GM18519 (cell line): Measurements from ENCODE around the gene LRR1.
"Not testable (repeated sequence)": the region's sequence is repeated elsewhere in the genome, so short reads cannot be mapped to it uniquely, and the experiment has no call there.

ENCODE experiments used
- ATAC-seq: cut with Tn5 transposase; IDR thresholded peaks from one replicate; pipeline ENCODE4 v1.9.1; 2021; ENCODE audit warnings: mild to moderate bottlenecking, moderate library complexity; ENCODE audit not compliant: unreplicated experiment, low FRiP score

LRR1 gene

GRCh38 chr14:49598485-49599300 is at the start of gene LRR1:
Gene LRR1, plus strand, starts transcription at chr14:49598940. Its CDS starts 81 bp downstream, at chr14:49599021.
- no peak for ATAC-seq

DNA sequence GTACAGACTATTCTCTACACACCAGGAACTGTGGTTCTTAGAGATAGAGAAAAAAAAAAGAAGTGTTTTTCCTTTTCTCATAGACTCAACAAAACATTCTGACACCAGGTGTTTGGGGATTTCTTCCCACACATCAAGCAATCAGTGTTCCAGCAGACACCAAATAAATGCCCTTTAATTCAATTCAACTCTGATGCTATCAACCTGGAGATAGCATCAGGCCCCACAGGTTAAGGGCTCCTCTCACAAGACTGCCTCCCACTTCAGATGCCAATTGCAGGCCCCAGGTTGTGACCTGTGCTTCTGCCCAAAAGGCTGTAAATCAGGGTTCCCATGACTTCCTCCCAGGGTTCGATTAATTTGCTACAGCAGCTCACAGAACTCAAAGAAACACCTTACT is 49.3 kb upstream of the LRR1 start:
- no peak for ATAC-seq

- no peak for ATAC-seq
These were observed 48.9 kb upstream of the LRR1 start for GRCh38 chr14:49549881-49550280.

DNA sequence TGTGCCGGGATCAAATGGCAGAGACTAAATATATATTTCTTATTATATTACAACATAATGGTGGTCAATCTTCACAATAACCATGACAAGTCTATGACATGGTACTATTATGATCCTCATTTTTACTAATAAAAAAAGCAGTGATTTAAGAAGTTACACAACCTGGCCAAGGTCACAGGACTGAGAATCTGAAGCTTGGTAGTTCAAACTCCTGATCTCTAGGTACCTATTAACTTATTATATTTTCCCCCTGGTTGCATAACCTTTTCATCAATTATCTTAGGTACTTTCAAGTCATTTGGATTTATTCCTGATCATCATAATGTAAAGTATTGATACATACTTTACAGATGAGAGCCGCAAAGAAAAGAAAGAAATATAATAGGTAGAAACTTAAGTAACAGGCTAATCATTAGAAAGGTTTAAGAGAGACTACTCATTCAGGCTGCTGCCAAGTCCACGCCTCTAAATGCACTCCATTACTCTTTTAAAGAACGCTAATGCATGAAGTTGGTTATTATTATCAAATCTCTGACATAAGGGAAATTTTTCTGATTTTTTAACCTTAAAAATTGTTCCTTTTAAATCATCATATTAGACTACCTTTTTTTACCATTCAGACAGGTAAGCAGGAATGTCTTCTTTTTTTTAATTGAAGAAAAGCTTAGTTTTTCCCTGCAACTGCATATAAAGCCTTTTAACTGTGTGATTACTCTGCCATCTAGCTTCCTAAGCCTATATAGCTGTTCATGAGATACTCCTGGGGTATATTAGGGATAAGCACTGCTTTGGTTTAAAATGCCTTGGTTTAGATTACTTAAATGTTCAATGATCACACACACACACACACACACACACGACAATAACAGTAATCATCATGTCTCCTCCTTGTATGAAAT is 48.2 kb upstream of the LRR1 start:
- ATAC-seq = no peak

DNA sequence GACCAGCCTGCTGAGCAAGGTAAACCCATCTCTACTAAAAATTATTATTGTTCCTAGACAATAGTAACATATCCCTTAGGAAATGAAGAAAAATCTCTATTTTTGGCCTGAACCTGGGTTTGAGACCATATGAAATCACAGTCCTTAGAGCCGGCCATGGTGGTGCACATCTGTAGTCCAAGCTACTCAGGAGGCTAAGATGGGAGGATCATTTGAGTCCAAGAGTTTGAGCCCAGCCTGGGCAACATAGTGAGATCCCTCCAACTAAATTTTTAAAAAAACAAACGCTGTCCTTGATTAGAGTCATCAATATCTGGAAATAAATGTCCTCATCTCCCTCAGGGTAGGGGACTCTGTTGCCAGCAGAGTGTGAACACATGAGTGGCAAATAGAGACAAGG is 47.2 kb upstream of the LRR1 start:
- ATAC-seq = no peak

- ATAC-seq = no peak
These were observed 45.6 kb upstream of the LRR1 start for GRCh38 chr14:49553106-49553505.

GRCh38 chr14:49553892-49554291 is 44.8 kb upstream of the LRR1 start:
- no peak for ATAC-seq

GRCh38 chr14:49559979-49560768 is 38.6 kb upstream of the LRR1 start:
- ATAC-seq = no peak

DNA sequence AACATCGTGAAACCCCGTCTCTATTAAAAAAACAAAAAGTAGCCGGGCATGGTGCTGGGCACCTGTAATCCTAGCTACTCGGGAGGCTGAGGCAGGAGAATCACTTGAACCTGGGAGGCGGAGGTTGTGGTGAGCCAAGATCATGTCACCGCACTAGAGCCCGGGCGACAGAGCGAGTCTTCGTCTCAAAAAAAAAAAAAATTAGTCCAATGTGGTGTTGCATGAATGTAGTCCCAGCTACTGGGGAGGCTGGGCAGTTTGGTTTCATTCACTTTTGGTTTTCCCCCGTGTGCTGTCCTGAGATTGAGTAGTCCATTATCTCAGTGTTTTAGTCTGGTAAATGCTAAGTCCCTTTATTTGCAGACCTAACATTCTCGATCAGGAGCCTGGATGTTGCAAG is 32.0 kb upstream of the LRR1 start:
- no peak for ATAC-seq

DNA sequence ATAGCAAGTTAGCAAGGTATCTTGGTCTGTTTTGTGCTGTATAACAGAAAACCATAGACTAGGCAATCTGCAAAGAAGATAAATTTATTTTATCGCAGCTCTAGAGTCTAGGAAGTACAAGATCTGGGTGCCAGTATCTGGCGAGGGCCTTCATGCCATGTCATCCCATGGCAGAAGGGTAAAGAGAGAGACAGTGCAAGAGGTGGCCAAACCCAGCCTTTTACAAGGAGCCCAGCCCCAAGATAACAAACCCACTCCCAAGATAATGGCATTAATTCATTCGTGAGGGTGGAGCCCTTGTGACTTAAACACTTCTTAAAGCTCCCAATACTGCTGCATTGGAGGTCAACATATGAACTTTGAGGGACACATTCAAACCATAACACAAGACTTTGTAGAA is 29.5 kb upstream of the LRR1 start:
- no peak for ATAC-seq

- no peak for ATAC-seq
These were observed 24.7 kb upstream of the LRR1 start for GRCh38 chr14:49574038-49574437.

GRCh38 chr14:49578141-49578540 is 20.6 kb upstream of the LRR1 start:
- no peak for ATAC-seq

DNA sequence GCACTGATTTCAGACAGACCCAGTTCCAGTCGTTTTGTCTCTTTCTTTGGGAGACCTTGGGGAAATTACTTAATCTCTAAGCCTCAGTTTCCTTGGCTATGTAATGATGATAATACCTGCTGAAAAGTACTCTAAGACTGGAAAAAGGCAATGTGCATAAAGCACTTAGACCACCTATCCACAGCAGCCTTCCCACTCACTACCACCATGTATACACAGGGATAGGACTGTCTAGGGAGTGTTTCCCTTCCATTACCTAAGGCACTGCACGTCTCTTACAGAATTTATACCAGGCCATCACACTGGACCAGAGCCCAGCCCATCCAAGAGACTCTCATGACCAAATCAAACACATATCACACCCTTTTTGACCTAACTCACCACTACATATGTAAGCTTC is 18.9 kb upstream of the LRR1 start:
- no peak for ATAC-seq

- no peak for ATAC-seq
These were observed 17.3 kb upstream of the LRR1 start for GRCh38 chr14:49581209-49582112.

- no peak for ATAC-seq
These were observed 16.4 kb upstream of the LRR1 start for GRCh38 chr14:49582113-49582977.

DNA sequence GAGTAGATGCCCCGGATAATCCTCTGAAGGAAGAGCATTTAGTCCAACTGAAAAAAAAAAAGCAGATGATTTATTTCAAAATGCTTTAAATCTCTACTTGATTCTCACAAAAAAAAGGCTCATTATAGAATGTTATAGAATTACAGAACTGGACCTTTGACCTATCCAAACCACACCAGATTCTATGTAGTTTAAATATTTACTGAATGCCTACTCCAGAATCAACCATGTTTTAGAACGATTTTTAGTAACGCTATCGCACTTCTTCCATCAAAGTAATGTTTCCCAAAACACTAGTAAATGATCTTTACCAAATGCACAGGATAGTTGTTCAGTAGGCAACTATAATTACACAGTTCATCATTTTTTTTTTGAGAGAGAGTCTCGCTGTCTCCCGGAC is 15.1 kb upstream of the LRR1 start:
- ATAC-seq = no peak

DNA sequence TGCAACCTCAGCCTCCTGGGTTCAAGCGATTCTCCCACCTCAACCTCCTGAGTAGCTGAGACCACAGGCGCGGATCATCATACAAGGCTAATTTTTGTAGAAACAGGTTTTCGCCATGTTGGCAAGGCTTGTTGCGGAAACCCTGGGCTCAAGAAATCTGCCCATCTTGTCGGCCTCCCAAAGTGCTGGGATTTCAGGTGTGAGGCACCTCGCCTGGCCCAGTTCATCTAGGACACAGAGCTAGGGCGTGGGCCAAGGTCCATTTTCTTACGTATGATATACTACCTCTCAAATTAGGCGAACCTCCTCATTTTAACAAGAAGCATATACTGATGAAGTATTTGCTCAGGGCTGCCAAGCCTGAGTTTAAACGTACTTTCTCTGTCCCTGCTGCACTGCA is 14.7 kb upstream of the LRR1 start:
- ATAC-seq = no peak

DNA sequence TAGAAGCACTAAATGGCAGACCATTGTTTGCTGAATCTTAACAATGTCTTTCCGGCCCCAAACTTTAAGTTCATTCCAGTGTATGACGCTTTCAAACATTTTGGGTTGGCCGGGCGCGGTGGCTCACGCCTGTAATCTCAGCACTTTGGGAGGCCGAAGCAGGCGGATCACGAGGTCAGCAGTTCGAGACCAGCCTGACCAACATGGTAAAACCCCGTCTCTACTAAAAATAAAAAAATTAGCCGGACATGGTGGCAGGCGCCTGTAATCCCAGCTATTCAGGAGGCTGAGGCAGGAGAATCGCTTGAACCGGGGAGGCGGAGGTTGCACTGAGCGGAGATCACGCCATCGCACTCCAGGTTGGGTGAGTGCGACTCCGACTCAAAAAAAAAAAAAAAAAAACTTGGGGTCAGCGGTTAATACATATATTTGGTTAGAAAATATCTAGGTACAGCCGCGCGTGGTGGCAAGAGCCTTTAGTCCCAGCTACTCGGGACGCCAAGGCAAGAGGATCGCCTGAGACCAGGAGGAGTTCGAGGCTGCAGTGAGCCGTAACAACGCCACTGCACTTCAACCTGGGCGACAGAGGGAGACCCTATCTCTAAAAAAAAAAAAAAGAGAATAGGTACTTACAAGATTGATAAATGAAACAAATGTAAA is 13.6 kb upstream of the LRR1 start:
- not testable (repeated sequence) for ATAC-seq
